Trophoblast cell (in vitro differentiated cells and primary cell): ENCODE measurements around the gene SLC13A2.

Source experiments
- DNase-seq, 2 donors: peaks; one replicate each; pipeline ENCODE4 v3.0.0-alpha.2; 2016
- H2AFZ ChIP-seq: 2 replicates; pipeline ENCODE4 v1.6.1; 2013; ENCODE audit warnings: low read length, moderate library complexity, mild to moderate bottlenecking; ENCODE audit not compliant: insufficient read depth, poor library complexity
- H2AK5ac ChIP-seq: 2 replicates; pipeline ENCODE4 v1.6.1; 2013; ENCODE audit warnings: mild to moderate bottlenecking, low read length
- H2BK120ac ChIP-seq: 2 replicates; pipeline ENCODE4 v1.6.1; 2013; ENCODE audit warnings: low read length, mild to moderate bottlenecking, moderate library complexity; ENCODE audit not compliant: insufficient read depth, poor library complexity
- H2BK12ac ChIP-seq: 2 replicates; pipeline ENCODE4 v1.6.1; 2013; ENCODE audit warnings: mild to moderate bottlenecking, low read length, moderate library complexity
- H2BK5ac ChIP-seq: 2 replicates; pipeline ENCODE4 v1.6.1; 2013; ENCODE audit warnings: low read length, low read depth, moderate library complexity, mild to moderate bottlenecking; ENCODE audit not compliant: poor library complexity
- H3K14ac ChIP-seq: 2 replicates; pipeline ENCODE4 v1.6.1; 2013; ENCODE audit warnings: mild to moderate bottlenecking, low read length
- H3K18ac ChIP-seq: 2 replicates; pipeline ENCODE4 v1.6.1; 2013; ENCODE audit warnings: mild to moderate bottlenecking, low read length
- H3K23ac ChIP-seq: 2 replicates; pipeline ENCODE4 v1.6.1; 2013; ENCODE audit warnings: low read length
- H3K27ac ChIP-seq: 2 replicates; pipeline ENCODE4 v1.5.1; 2013; ENCODE audit warnings: low read depth, mild to moderate bottlenecking, inconsistent platforms, low read length, moderate library complexity
- H3K27me3 ChIP-seq: 2 replicates; pipeline ENCODE4 v1.6.1; 2013; ENCODE audit warnings: inconsistent platforms, mild to moderate bottlenecking, low read length, moderate library complexity; ENCODE audit not compliant: insufficient read depth
- H3K36me3 ChIP-seq, 2 experiments: 1 replicate in 1 of 2; 2 replicates in 1 of 2; pipeline ENCODE4 v1.6.1; 2013; ENCODE audit warnings: low read length in 2 of 2, mild to moderate bottlenecking in 2 of 2, moderate library complexity in 1 of 2; ENCODE audit not compliant: insufficient read depth in 2 of 2, control insufficient read depth in 1 of 2
- H3K4ac ChIP-seq: 2 replicates; pipeline ENCODE4 v1.6.1; 2013; ENCODE audit warnings: low read depth, mild to moderate bottlenecking, low read length, moderate library complexity
- H3K4me1 ChIP-seq, 2 experiments: 1 replicate in 1 of 2; 2 replicates in 1 of 2; pipeline ENCODE4 v1.6.1; 2013; ENCODE audit warnings: low read length in 2 of 2, mild to moderate bottlenecking in 2 of 2, moderate library complexity in 1 of 2; ENCODE audit not compliant: insufficient read depth in 2 of 2, control insufficient read depth in 1 of 2
- H3K4me2 ChIP-seq: 2 replicates; pipeline ENCODE4 v1.6.1; 2013; ENCODE audit warnings: inconsistent platforms, mild to moderate bottlenecking, low read length, moderate library complexity
- H3K4me3 ChIP-seq: 2 replicates; pipeline ENCODE4 v1.5.1; 2013; ENCODE audit warnings: mild to moderate bottlenecking, low read depth, low read length, inconsistent platforms
- H3K79me1 ChIP-seq: one replicate; pipeline ENCODE4 v1.6.1; 2013; ENCODE audit warnings: low read length
- H3K79me2 ChIP-seq: 2 replicates; pipeline ENCODE4 v1.6.1; 2013; ENCODE audit warnings: low read length, mild to moderate bottlenecking; ENCODE audit not compliant: control insufficient read depth, insufficient read depth, poor library complexity
- H3K9ac ChIP-seq: 2 replicates; pipeline ENCODE4 v1.6.1; 2013; ENCODE audit warnings: mild to moderate bottlenecking, low read length
- H3K9me3 ChIP-seq: 2 replicates; pipeline ENCODE4 v1.6.1; 2013; ENCODE audit warnings: low read depth, mild to moderate bottlenecking, control low read depth, inconsistent platforms, low read length; ENCODE audit not compliant: insufficient read depth
- H4K12ac ChIP-seq: 2 replicates; pipeline ENCODE4 v1.6.1; 2013; ENCODE audit warnings: low read depth, mild to moderate bottlenecking, low read length, moderate library complexity
- H4K8ac ChIP-seq: 2 replicates; pipeline ENCODE4 v1.6.1; 2013; ENCODE audit warnings: low read depth, mild to moderate bottlenecking, low read length, moderate library complexity
- H4K91ac ChIP-seq: one replicate; pipeline ENCODE4 v1.6.1; 2013; ENCODE audit warnings: low read depth, mild to moderate bottlenecking, low read length, moderate library complexity
- WGBS: extraction: QIAGEN DNeasy Blood & Tissue Kit; methylation state at CpG from one replicate; pipeline ENCODE4 v1.1.7; 2013; ENCODE audit warnings: missing lambda C conversion rate; ENCODE audit not compliant: insufficient read length, insufficient coverage; ENCODE audit errors: extremely low coverage; 5-methylcytosine and 5-hydroxymethylcytosine counted together

The SLC13A2 gene

DNA sequence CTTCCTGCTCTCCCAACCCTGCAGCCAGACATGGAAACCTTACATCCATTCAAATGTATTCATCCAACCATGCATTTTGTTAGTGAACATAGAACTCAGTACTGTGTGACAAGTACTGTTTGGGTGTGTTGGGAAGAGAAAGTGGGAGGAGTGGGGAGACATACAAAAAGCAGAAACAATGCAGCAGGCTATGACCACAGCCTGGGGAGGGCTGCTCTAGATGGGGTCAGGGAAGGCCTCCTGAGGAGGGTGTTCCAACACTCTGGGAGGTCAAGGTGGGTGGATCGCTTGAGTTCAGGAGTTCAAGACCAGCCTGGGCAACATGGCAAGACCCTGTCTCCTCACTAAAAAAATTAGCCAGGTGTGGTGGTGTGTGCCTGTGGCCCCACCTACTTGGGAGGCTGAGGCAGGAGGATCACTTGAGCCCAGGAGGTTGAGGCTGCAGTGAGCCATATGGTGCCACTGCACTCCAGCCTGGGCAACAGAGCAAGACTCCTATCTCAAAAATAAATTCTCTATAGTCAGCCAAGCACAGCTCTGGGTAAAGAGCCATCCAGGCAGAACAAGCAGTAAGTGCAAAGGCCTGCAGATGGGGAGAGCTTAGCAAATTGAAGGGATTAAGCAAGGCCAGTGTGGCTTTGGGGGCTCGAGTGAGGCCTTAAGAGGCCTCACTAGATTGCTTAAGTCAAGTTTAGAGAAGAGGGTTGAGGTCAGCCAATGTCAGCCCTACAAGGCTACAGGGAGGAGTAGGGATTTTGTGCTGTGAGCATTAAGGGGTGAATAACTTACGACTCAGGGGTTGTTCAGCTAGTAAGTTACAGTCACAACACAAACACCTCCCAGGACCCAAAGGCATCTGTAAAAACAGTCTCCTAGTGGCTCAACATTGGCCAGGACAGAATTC, 5.5 kb downstream of the SLC13A2 start:
- no peaks in the 10 kb centered on the region for H3K79me1 ChIP-seq
- H3K79me2 ChIP-seq: no peaks in the 10 kb centered on the region
- no peak overlapping the region for H2AFZ ChIP-seq
- H4K12ac ChIP-seq: no peak overlapping the region
- peaks cover 0 to 3% of the 10 kb centered on the region in 2 experiments for H3K4me1 ChIP-seq
- no peak overlapping the region for H3K23ac ChIP-seq
- no peak overlapping the region for H4K91ac ChIP-seq
- H2BK5ac ChIP-seq: no peak overlapping the region
- no CpG with 5 or more reads among the region's 3 CpGs for WGBS
- no peak overlapping the region for H3K14ac ChIP-seq
- no peak overlapping the region for H4K8ac ChIP-seq
- no peak overlapping the region for H3K18ac ChIP-seq
- H3K27ac ChIP-seq: no peak overlapping the region
- no peak overlapping the region for H3K4me2 ChIP-seq
- H2AK5ac ChIP-seq: no peak overlapping the region
- no peaks in the 10 kb centered on the region for H3K36me3 ChIP-seq
- H3K9me3 ChIP-seq: peaks cover 2% of the 10 kb centered on the region
- H2BK12ac ChIP-seq: no peak overlapping the region
- no peak overlapping the region for H2BK120ac ChIP-seq
- H3K9ac ChIP-seq: no peak overlapping the region
- no peak for DNase-seq
- no peak overlapping the region for H3K4ac ChIP-seq
- no peaks in the 10 kb centered on the region for H3K27me3 ChIP-seq
- H3K4me3 ChIP-seq: no peak overlapping the region

DNA sequence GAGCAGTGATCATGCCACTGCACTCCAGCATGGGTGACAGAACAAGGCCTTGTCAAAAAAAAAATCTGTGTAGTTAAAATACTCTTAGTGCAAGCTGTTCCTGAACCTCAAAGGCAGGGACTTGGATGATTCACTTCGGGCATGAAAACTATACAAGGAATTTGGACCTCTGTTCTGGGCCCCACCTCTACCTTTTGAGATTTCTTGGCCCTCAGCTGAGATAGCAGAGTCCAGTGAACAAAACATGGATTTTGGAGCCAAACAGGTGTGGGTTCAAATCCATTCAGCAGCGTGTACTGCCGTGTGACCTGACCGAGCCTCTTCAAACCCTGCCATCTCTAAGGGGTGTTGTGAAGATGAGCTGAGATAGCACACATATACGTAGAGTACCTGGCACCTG, 6.8 kb downstream of the SLC13A2 start:
- no peak overlapping the region for H2AK5ac ChIP-seq
- H3K27me3 ChIP-seq: no peaks in the 10 kb centered on the region
- peak; percentile 7 to 70 for DNase-seq
- WGBS: no CpG with 5 or more reads among the region's 5 CpGs
- H2BK120ac ChIP-seq: no peak overlapping the region
- H3K4ac ChIP-seq: no peak overlapping the region
- no peak overlapping the region for H4K8ac ChIP-seq
- no peak overlapping the region for H2AFZ ChIP-seq
- no peaks in the 10 kb centered on the region for H3K79me2 ChIP-seq
- no peak overlapping the region for H4K91ac ChIP-seq
- no peak overlapping the region for H2BK5ac ChIP-seq
- no peaks in the 10 kb centered on the region for H3K79me1 ChIP-seq
- H3K4me3 ChIP-seq: no peak overlapping the region
- H3K4me1 ChIP-seq: peaks cover 0 to 3% of the 10 kb centered on the region in 2 experiments
- H3K9ac ChIP-seq: no peak overlapping the region
- no peak overlapping the region for H4K12ac ChIP-seq
- H3K27ac ChIP-seq: no peak overlapping the region
- no peak overlapping the region for H3K23ac ChIP-seq
- no peak overlapping the region for H3K18ac ChIP-seq
- H3K14ac ChIP-seq: no peak overlapping the region
- no peak overlapping the region for H2BK12ac ChIP-seq
- no peaks in the 10 kb centered on the region for H3K36me3 ChIP-seq
- H3K9me3 ChIP-seq: peaks cover 2% of the 10 kb centered on the region
- H3K4me2 ChIP-seq: no peak overlapping the region

DNA sequence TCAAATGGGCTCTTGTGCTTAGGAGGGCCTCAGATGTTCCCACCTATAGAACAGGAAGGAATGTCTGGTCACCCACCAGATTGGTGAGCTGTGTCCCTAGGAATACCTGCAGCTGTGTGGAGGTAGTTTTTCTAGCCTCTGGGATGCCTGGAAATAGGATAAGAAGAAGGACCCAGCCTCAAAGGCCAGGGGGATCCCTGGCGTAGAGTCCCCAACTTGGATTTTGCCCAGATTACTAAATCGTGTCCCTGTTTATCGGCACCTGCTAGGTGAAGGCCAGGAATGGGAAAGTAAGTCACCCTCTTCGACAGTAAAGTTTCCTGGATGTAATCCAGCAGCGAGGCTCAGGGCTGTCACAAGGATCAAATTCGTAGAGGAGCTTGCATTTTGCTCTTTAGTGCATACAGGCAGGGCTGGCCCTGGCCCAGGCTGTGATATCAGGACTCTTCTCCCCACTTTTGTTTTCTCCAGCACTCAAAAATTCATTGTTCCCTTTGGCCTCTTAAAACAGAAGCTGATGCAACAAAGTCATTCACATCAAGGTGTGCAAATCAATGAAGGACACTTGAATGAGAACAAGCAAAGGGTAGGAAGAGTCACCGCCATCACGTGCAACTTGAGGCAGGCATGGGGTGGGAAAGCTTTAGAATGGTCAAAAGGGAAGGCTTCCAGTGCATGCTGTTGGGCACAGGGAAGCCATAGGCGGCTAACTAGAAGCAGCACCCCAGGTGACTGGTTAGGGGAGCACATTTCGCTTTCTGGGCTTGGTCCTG, 7.5 kb downstream of the SLC13A2 start:
- H4K8ac ChIP-seq: no peak overlapping the region
- H3K4me2 ChIP-seq: no peak overlapping the region
- no peak for DNase-seq
- no peak overlapping the region for H3K23ac ChIP-seq
- H3K18ac ChIP-seq: no peak overlapping the region
- H3K27ac ChIP-seq: no peak overlapping the region
- H3K4me3 ChIP-seq: no peak overlapping the region
- H2AFZ ChIP-seq: no peak overlapping the region
- H3K36me3 ChIP-seq: no peaks in the 10 kb centered on the region
- H3K4ac ChIP-seq: no peak overlapping the region
- H3K9me3 ChIP-seq: peaks cover 2% of the 10 kb centered on the region
- no peaks in the 10 kb centered on the region for H3K27me3 ChIP-seq
- H2AK5ac ChIP-seq: no peak overlapping the region
- H3K14ac ChIP-seq: no peak overlapping the region
- no peaks in the 10 kb centered on the region for H3K79me2 ChIP-seq
- no CpG with 5 or more reads among the region's 10 CpGs for WGBS
- H2BK120ac ChIP-seq: no peak overlapping the region
- H3K9ac ChIP-seq: no peak overlapping the region
- H4K91ac ChIP-seq: no peak overlapping the region
- no peak overlapping the region for H4K12ac ChIP-seq
- H2BK12ac ChIP-seq: no peak overlapping the region
- no peaks in the 10 kb centered on the region for H3K79me1 ChIP-seq
- H2BK5ac ChIP-seq: no peak overlapping the region
- peaks cover 0 to 3% of the 10 kb centered on the region in 2 experiments for H3K4me1 ChIP-seq

DNA sequence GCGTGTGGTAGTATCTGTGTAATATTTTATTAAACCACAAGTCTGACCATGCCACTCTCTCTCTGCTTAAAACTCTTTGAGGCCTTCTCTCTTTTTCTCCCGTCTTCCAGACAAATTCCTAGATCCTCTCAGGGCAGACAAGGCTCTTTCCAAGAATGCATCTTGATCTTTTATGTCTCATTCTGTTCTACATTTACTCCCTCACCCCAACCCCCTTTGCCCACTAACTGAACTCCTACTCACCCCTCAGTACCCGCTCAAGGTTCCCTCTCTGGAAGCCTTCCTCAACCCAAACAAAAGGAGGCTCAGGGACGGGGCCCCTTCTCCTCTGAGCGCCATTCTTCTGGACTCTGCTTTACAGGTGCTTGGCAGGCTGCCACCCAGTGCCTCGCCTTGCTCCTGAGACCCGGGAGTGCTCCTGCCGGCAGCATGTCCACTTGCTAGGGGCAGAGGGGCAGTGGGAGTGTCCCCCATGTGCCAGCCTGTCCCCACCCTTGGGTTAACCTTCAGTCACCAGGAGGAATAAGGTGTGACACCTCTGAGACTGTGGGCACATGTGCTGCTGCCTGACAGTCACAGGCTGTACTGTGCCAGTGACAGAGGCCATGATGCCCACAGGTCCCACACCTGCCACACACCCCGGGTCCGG, 9.2 kb downstream of the SLC13A2 start:
- Histone ChIP-seq H2AK5ac (no peak overlapping the region), H4K8ac (no peak overlapping the region), H3K36me3 (no peaks in the 10 kb centered on the region), H3K9ac (no peak overlapping the region), H4K12ac (no peak overlapping the region), H3K23ac (no peak overlapping the region), H2BK5ac (no peak overlapping the region), H3K27me3 (no peaks in the 10 kb centered on the region), H3K4me2 (no peak overlapping the region), H4K91ac (no peak overlapping the region), H3K4me1 (peaks cover 0 to 3% of the 10 kb centered on the region in 2 experiments), H3K4ac (no peak overlapping the region), H3K9me3 (peaks cover 2% of the 10 kb centered on the region), H3K14ac (no peak overlapping the region), H3K18ac (no peak overlapping the region), H3K27ac (no peak overlapping the region), H2BK12ac (no peak overlapping the region), H3K79me2 (no peaks in the 10 kb centered on the region), H3K4me3 (no peak overlapping the region), H3K79me1 (no peaks in the 10 kb centered on the region), H2AFZ (no peak overlapping the region), H2BK120ac (no peak overlapping the region)
- WGBS: no CpG with 5 or more reads among the region's 10 CpGs
- DNase-seq: no peak
